Esophagus muscularis mucosa (tissue), 4 donors: ENCODE measurements around the gene LPCAT2.

Experiments used
- CTCF ChIP-seq, 3 experiments: fragments of 200-600 bp in 2 of 3; fragments of 450-650 bp in 1 of 3; sonication (generic) in 2 of 3; IDR thresholded peaks; one replicate each; pipeline ENCODE4 v1.5.1; 2017 to 2019; ENCODE audit warnings: antibody characterized with exemption in 3 of 3, mild to moderate bottlenecking in 2 of 3, moderate library complexity in 1 of 3
- EP300 ChIP-seq: sonication (generic); formaldehyde crosslinking; IDR thresholded peaks from one replicate; pipeline ENCODE4 v1.6.1; 2017; ENCODE audit warnings: antibody characterized with exemption
- POLR2A ChIP-seq: fragments of 450-650 bp; IDR thresholded peaks from one replicate; pipeline ENCODE4 v1.6.1; 2017; ENCODE audit warnings: antibody characterized with exemption, moderate library complexity, mild to moderate bottlenecking, low read depth
- POLR2AphosphoS5 ChIP-seq, 2 donors: sonication (generic); formaldehyde crosslinking; IDR thresholded peaks; one replicate each; pipeline ENCODE4 v1.6.1; 2017; ENCODE audit warnings: antibody characterized with exemption in 2 of 2

GRCh38 chr16:55622930-55623561, 114.2 kb downstream of the LPCAT2 start:
- no peak for TF ChIP-seq POLR2A
- no peak for TF ChIP-seq CTCF (IDR thresholded peaks at IDR 0.05)
- no peak for TF ChIP-seq POLR2AphosphoS5 (IDR thresholded peaks at IDR 0.05)
- TF ChIP-seq EP300, result no peak
